GM18909 (cell line): ENCODE measurements around the gene SGMS1.

Experiments
- ATAC-seq: cut with Tn5 transposase; IDR thresholded peaks from one replicate; pipeline ENCODE4 v1.9.1; 2021; ENCODE audit warnings: mild to moderate bottlenecking; ENCODE audit not compliant: unreplicated experiment, poor library complexity

Gene SGMS1

GRCh38 chr10:50410066-50410811 lies 213.5 kb downstream of the SGMS1 start:
- no peak for ATAC-seq

DNA sequence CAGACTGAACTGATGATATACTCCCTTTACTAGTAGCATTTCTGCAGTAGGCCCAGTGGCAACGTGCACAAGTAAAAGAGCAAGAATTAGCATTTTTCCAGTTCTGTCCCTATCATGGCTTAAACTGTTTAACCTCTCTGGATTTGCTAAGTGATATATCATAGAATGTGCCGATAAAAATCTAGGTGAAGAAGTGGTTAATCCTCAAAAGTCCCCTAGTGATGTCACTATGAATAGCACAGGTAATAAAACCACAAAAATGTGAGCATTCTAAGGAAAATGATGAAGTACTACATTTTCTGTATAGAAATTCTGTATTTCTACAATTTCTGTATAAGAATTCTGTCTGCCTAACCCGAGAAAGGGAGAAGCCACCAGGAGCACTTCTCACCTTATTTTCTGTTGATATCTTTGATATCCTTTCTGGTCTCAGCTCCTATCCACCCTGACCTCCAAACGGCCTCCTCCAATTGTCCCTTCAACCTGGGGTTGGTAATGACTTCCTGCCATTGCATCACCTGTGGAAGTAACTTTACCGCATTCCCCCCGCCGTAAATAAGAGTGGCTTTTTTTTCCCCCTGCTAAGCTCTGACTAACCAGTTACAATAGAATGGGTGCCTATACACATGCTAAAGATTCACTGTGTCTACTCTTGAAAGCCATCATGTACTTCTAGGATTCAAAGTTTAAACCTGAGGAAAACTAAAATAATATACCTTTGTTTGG lies 216.5 kb downstream of the SGMS1 start:
- ATAC-seq: no peak

DNA sequence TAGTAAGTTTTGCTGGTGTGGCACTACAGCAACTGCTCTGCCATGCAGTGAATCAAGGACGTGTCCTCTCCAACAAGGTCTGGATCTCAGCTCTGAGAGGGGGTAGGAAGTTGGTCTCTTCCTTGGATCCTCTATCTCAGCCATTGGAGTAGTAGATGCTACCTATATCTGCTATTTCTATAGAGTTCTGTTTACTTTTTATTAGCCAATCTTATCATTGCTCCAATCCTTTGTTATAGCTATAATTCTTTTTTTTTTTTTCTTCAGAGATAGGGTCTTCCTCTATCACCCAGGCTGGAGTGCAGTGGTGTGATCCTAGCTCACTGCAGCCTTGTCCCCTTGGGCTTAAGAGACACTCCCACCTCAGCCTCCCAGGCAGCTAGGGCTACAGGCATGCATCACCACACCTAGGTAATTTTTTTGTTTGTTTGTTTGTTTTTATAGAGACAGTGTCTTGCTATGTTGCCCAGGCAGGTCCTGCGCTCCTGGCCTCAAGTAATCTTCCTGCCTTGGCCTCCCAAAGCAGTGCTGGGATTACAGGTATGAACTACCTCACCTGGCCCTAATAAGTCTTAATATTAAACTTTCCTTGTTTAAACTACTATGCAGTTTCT lies 217.2 kb downstream of the SGMS1 start:
- no peak for ATAC-seq

DNA sequence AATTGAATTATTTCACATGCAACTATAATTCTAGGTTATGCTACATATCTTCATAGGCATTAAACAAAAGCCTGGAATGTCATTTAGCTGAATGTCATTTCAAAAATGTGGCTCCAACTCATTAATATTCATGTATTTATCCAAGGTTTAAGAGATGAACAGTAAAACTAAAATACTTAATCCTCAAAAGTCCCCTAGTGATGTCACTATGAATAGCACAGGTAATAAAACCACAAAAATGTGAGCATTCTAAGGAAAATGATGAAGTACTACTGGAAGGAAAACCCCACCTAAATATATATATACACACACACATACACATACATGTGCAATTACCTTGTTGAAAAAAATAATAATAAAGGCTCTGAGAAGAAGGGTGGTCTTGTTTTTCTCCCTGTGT lies 218.0 kb downstream of the SGMS1 start:
- no peak for ATAC-seq

GRCh38 chr10:50404021-50404773 lies 219.6 kb downstream of the SGMS1 start:
- ATAC-seq: no peak

GRCh38 chr10:50403074-50403473 lies 220.7 kb downstream of the SGMS1 start:
- ATAC-seq: no peak

DNA sequence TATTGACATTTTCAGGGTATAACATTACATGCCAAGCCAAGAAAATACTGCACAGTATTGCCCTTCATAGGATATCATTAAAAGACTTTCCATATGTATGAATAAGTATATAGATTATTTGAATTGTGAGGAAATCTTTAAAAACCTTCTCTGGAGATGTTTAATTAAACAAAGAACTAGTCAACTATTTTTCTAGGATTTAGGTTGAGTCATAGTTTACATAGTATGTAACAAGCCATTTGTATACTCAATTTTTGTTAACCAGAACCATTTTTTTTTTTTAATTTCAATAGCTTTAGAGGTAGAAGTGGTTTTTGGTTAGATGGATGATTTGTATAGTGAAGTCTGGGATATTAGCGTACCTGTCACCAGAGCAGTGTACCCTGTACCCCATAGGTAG lies 221.3 kb downstream of the SGMS1 start:
- ATAC-seq: no peak

DNA sequence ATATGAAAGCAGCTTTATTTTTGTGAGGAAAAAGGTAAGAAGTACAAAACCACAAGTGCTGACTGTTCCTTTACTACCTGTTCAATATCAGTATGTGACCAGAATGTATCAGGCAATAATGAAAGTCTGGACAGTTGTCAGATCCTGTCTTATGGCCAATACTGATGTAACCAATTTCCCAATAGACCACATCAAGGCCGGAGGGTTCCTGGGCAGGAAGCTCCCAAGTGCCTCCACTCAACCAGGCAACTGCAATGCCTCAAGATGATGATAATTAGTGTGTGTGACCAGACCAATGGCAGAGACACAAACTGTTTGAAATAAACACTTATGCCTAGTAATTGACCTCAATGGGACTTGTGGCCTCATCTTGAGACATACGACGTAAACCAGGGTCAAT lies 223.1 kb downstream of the SGMS1 start:
- no peak for ATAC-seq

- ATAC-seq: no peak
Observed at GRCh38 chr10:50398823-50399222, 224.9 kb downstream of the SGMS1 start.

DNA sequence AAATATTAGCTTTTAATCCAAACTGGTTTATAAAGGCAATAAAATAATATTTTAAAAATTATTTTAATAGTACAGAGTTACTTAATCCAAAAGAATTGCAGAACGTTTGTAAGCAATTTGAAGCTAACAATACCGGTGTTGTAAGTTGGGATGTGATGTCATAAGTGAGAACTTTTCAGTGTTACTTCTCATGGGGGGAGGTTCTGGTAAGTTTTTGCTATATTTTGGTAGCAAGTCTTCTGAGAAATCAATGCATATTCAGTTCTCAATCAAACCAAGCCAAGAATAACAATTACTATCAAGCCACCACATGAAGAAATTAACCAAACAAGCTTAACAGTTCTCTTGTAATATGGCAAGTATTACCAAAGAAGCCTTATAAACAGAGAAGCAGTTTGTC lies 225.4 kb downstream of the SGMS1 start:
- ATAC-seq: no peak

GRCh38 chr10:50397312-50398140 lies 226.2 kb downstream of the SGMS1 start:
- peak; percentile 55 for ATAC-seq

DNA sequence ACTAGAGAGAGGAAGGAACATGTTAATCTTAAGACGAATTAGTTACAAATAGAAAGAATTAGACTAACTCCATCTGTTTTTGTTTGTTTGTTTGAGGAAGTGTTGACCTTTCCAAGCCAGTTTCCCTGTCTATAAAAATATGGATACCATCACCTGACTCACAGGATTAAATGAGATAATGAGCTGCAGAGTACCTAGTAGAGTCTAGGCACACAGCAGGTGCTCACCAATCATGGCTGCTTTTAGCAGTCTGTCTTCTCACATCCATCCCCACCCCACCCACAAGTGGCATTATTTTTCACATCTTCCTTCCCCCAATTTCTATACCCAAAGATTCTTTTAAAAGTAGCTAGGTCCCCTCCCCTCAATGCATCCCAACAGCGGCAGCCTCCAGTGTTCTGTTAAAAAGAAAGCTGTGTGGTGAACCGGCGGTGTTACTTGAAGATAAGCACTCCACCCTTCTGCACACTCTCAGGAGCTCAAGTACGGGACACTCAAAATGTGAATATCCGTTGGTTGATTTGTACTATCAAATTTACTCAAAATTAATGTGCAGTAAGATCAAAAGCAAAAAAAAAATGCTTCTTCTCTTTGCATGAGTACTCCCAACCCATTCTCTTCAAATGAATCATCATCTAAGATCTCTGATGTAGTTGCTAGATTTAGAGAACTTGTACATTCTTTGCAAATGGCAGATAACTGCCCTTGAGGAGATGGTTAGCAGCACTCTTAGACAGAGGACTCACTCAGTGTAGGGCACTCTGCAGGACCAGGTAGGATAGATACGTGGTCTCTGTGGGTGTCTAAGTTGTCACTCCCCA lies 227.1 kb downstream of the SGMS1 start:
- ATAC-seq: peak; percentile 67

GRCh38 chr10:50395851-50396250 lies 227.9 kb downstream of the SGMS1 start:
- no peak for ATAC-seq

GRCh38 chr10:50395271-50395670 lies 228.5 kb downstream of the SGMS1 start:
- no peak for ATAC-seq

- ATAC-seq: no peak
Observed at GRCh38 chr10:50394832-50395231, 228.9 kb downstream of the SGMS1 start.

- no peak for ATAC-seq
Observed at GRCh38 chr10:50393784-50394467, 229.8 kb downstream of the SGMS1 start.

DNA sequence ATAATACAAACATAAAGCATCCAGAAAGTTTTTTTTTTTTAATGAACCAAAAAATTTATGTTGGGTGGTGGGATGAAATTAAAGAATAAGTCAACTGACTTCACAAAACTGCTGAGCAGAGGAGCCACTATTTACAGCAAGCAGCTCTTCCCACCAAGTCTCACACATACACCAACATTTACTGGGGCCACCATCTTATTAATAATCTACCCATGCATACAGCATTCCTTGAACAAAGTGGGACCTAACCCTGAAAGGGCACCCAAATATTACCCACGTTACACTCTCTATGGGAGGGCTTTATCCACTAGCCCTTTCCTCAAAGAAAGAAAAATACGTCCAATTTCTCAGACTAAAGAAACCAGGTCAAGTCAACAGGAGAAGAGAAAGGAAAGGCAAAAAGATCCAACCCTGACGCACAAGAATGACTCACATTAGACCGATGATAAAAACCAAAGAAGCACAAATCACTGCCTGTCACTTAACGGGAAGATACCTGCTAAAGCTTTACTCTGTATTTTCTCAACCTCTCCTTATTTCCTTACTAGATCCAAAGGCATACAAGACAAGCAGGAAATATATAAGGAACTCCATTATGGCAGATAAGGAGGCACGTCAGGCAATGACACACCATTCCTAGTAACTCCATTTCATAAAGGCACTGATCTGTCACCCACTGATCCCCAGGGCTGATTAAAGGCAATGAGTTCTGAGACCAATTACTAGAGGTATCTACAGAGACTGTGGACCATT lies 230.6 kb downstream of the SGMS1 start:
- ATAC-seq: no peak

GRCh38 chr10:50392426-50392825 lies 231.3 kb downstream of the SGMS1 start:
- no peak for ATAC-seq
